PFSK-1 (cell line): ENCODE results near the gene ZBTB22.

ENCODE experiments used
- FOXP2 ChIP-seq: optimal IDR thresholded peaks from 2 replicates; pipeline ENCODE3; 2011; ENCODE audit warnings: borderline replicate concordance, control low read depth, inconsistent platforms; ENCODE audit not compliant: insufficient read depth; ENCODE audit errors: extremely low read length, extremely low read depth
- POLR2AphosphoS5 ChIP-seq: IDR thresholded peaks from 2 replicates; pipeline ENCODE4 v1.6.1; 2012; ENCODE audit warnings: low read depth, mild to moderate bottlenecking, control low read depth, low read length, moderate library complexity
- REST ChIP-seq, 2 experiments: IDR thresholded peaks; 2 replicates each; pipeline versions ENCODE4 v1.6.1 to v1.8.0; 2011 to 2012; ENCODE audit warnings: low read depth in 2 of 2, low read length in 2 of 2, control low read depth in 1 of 2, inconsistent platforms in 1 of 2, mild to moderate bottlenecking in 1 of 2, moderate library complexity in 1 of 2; ENCODE audit not compliant: insufficient read depth in 1 of 2
- SIN3A ChIP-seq: IDR thresholded peaks from 2 replicates; pipeline ENCODE4 v1.6.1; 2012; ENCODE audit warnings: mild to moderate bottlenecking, low read length, moderate library complexity, borderline replicate concordance; ENCODE audit not compliant: insufficient read depth
- TAF1 ChIP-seq: IDR thresholded peaks from 2 replicates; pipeline ENCODE4 v1.6.1; 2012; ENCODE audit warnings: low read length, control low read depth, borderline replicate concordance; ENCODE audit not compliant: insufficient read depth

Gene ZBTB22

GRCh38 chr6:33323623-33323948 lies 6.0 kb upstream of the ZBTB22 start:
- TF ChIP-seq POLR2AphosphoS5: no peak
- TF ChIP-seq SIN3A: no peak
- TF ChIP-seq FOXP2: no peak
- TF ChIP-seq TAF1: no peak
- TF ChIP-seq REST (IDR thresholded peaks at IDR 0.05; ENCODE audit: insufficient read depth in 1 of 2, low read depth in 2 of 2, low read length in 2 of 2): no peak

GRCh38 chr6:33321227-33321626 lies 3.7 kb upstream of the ZBTB22 start:
- TF ChIP-seq REST (IDR thresholded peaks at IDR 0.05; ENCODE audit: insufficient read depth in 1 of 2, low read depth in 2 of 2, low read length in 2 of 2) (no peak), FOXP2 (no peak), SIN3A (no peak), POLR2AphosphoS5 (no peak), TAF1 (no peak)

- no peak for TF ChIP-seq TAF1
- no peak for TF ChIP-seq REST (IDR thresholded peaks at IDR 0.05; ENCODE audit: insufficient read depth in 1 of 2, low read depth in 2 of 2, low read length in 2 of 2)
- no peak for TF ChIP-seq POLR2AphosphoS5
- no peak for TF ChIP-seq FOXP2
- no peak for TF ChIP-seq SIN3A
Observed at GRCh38 chr6:33320315-33321181, 3.0 kb upstream of the ZBTB22 start.

GRCh38 chr6:33319939-33320314 lies 2.4 kb upstream of the ZBTB22 start:
- TF ChIP-seq REST (IDR thresholded peaks at IDR 0.05; ENCODE audit: insufficient read depth in 1 of 2, low read depth in 2 of 2, low read length in 2 of 2) (no peak), TAF1 (no peak), POLR2AphosphoS5 (no peak), FOXP2 (no peak), SIN3A (no peak)
